Astrocyte (in vitro differentiated cells and primary cell): Measurements from ENCODE around the gene PAGR1. TPM values are rescaled to one million over a fixed set of nuclear protein-coding genes. Genes with fewer than 3 reads are reported as not detected.

Experiments
- DNase-seq: peaks from one replicate; pipeline ENCODE4 v3.0.0-alpha.2; 2010; ENCODE audit warnings: low read depth
- FAIRE-seq: peaks from 2 replicates; lab custom pipeline; 2011; peaks lifted over from hg19 to GRCh38; lab: Jason Lieb, UNC
- H2AFZ ChIP-seq: 2 replicates; pipeline ENCODE4 v1.6.0; 2012; ENCODE audit warnings: low read depth, low read length, inconsistent platforms
- H3K27ac ChIP-seq: 2 replicates; pipeline ENCODE4 v1.5.1; 2011; ENCODE audit warnings: low read depth, low read length, inconsistent platforms
- H3K27me3 ChIP-seq: 2 replicates; pipeline ENCODE4 v1.6.0; 2011; ENCODE audit warnings: low read length, inconsistent platforms; ENCODE audit not compliant: insufficient read depth
- H3K36me3 ChIP-seq: 2 replicates; pipeline ENCODE4 v1.5.1; 2011; ENCODE audit warnings: low read length, inconsistent platforms; ENCODE audit not compliant: insufficient read depth
- H3K4me1 ChIP-seq: 2 replicates; pipeline ENCODE4 v1.5.1; 2011; ENCODE audit warnings: low read length, inconsistent platforms; ENCODE audit not compliant: insufficient read depth
- H3K4me2 ChIP-seq: 2 replicates; pipeline ENCODE4 v1.6.0; 2012; ENCODE audit warnings: low read length, inconsistent platforms
- H3K4me3 ChIP-seq: 2 replicates; pipeline ENCODE4 v1.5.1; 2011; ENCODE audit warnings: low read depth, mild to moderate bottlenecking, low read length, inconsistent platforms; ENCODE audit not compliant: insufficient read depth
- H3K79me2 ChIP-seq: 2 replicates; pipeline ENCODE4 v1.6.0; 2012; ENCODE audit warnings: mild to moderate bottlenecking, low read length, inconsistent platforms; ENCODE audit not compliant: insufficient read depth
- H3K9ac ChIP-seq: 2 replicates; pipeline ENCODE4 v1.6.0; 2012; ENCODE audit warnings: mild to moderate bottlenecking, low read length, inconsistent platforms
- H3K9me3 ChIP-seq: 2 replicates; pipeline ENCODE4 v1.5.1; 2012; ENCODE audit warnings: low read depth, mild to moderate bottlenecking, low read length, inconsistent platforms; ENCODE audit not compliant: insufficient read depth
- H4K20me1 ChIP-seq: 2 replicates; pipeline ENCODE4 v1.6.0; 2012; ENCODE audit warnings: low read length, inconsistent platforms; ENCODE audit not compliant: insufficient read depth
- H3K27ac Mint-ChIP-seq: one replicate; pipeline ENCODE4 v1.8.0; 2021; ENCODE audit warnings: mild to moderate bottlenecking, mixed read lengths; ENCODE audit not compliant: unreplicated experiment
- H3K27me3 Mint-ChIP-seq: one replicate; pipeline ENCODE4 v1.8.0; 2021; ENCODE audit warnings: low read depth, mixed read lengths; ENCODE audit not compliant: unreplicated experiment
- H3K36me3 Mint-ChIP-seq: one replicate; pipeline ENCODE4 v1.8.0; 2021; ENCODE audit warnings: low read depth, mixed read lengths; ENCODE audit not compliant: unreplicated experiment
- H3K4me1 Mint-ChIP-seq: one replicate; pipeline ENCODE4 v1.8.0; 2021; ENCODE audit warnings: low read depth, mixed read lengths; ENCODE audit not compliant: unreplicated experiment
- H3K4me3 Mint-ChIP-seq: one replicate; pipeline ENCODE4 v1.8.0; 2021; ENCODE audit warnings: mild to moderate bottlenecking, moderate library complexity, mixed read lengths; ENCODE audit not compliant: unreplicated experiment
- H3K9me3 Mint-ChIP-seq: one replicate; pipeline ENCODE4 v1.8.0; 2021; ENCODE audit warnings: mild to moderate bottlenecking, mixed read lengths; ENCODE audit not compliant: unreplicated experiment
- CTCF ChIP-seq: IDR thresholded peaks from 2 replicates; pipeline ENCODE4 v1.5.1; 2011; ENCODE audit warnings: low read depth, mild to moderate bottlenecking, inconsistent platforms, low read length, moderate library complexity; ENCODE audit not compliant: insufficient read depth
- EZH2 ChIP-seq: IDR thresholded peaks from 2 replicates; pipeline ENCODE4 v1.6.1; 2012; ENCODE audit warnings: mild to moderate bottlenecking, low read length, inconsistent platforms; ENCODE audit not compliant: insufficient read depth
- total RNA-seq: library from RNA; stranded (reverse); gene quantifications from 2 replicates; pipeline ENCODE4 v1.2.1, GENCODE V29; 2021

PAGR1 gene
- total RNA-seq, 1 donor from 2014 or later = 20.8 TPM

GRCh38 chr16:29789775-29790182, 26.2 kb upstream of the PAGR1 start:
- peaks cover 7% of the 10 kb centered on the region for H3K4me1 Mint-ChIP-seq
- H3K27ac ChIP-seq = peak overlapping the region; percentile 41
- H3K27ac Mint-ChIP-seq = peak overlapping the region; percentile 87

GRCh38 chr16:29790183-29790948, 25.6 kb upstream of the PAGR1 start, which contains the start of gene KIF22:
KIF22 (plus strand) TSS chr16:29790751; CDS start chr16:29790760, 9 bp downstream.
- no peaks in the 10 kb centered on the region for H3K9me3 ChIP-seq
- H3K79me2 ChIP-seq = peaks cover 48% of the 10 kb centered on the region
- DNase-seq (peak; percentile 95), FAIRE-seq (no peak)
- H3K4me2 ChIP-seq = peak within 1 kb of the TSS; percentile 94
- peak within 1 kb of the TSS; percentile 87 for H3K27ac Mint-ChIP-seq
- peak within 1 kb of the TSS; percentile 91 for H3K4me3 ChIP-seq
- H3K4me3 Mint-ChIP-seq = peak within 1 kb of the TSS; percentile 98
- H3K27me3 ChIP-seq = no peaks in the 10 kb centered on the region
- H3K27me3 Mint-ChIP-seq = peaks cover 2% of the 10 kb centered on the region
- TF ChIP-seq EZH2 (no peak), CTCF (peak; percentile 60)
- peaks cover 5% of the 10 kb centered on the region for H4K20me1 ChIP-seq
- peaks cover 11% of the 10 kb centered on the region for H3K4me1 ChIP-seq
- H3K9ac ChIP-seq = peak within 1 kb of the TSS; percentile 85
- H3K4me1 Mint-ChIP-seq = peaks cover 7% of the 10 kb centered on the region
- H2AFZ ChIP-seq = peak within 1 kb of the TSS; percentile 98
- H3K9me3 Mint-ChIP-seq = no peaks in the 10 kb centered on the region
- no peaks in the 10 kb centered on the region for H3K36me3 Mint-ChIP-seq
- no peaks in the 10 kb centered on the region for H3K36me3 ChIP-seq
- H3K27ac ChIP-seq = peak within 1 kb of the TSS; percentile 59

More at GRCh38 chr16:29789775-29790182, 26.2 kb upstream of the PAGR1 start:
- H3K9me3 ChIP-seq = no peaks in the 10 kb centered on the region
- peak overlapping the region; percentile 82 for H3K9ac ChIP-seq
- peaks cover 42% of the 10 kb centered on the region for H3K79me2 ChIP-seq
- no peaks in the 10 kb centered on the region for H3K36me3 ChIP-seq
- peaks cover 11% of the 10 kb centered on the region for H3K4me1 ChIP-seq
- DNase-seq = no peak
- H3K27me3 ChIP-seq = no peaks in the 10 kb centered on the region
- TF ChIP-seq CTCF (no peak), EZH2 (no peak)
- H3K4me3 ChIP-seq = peak overlapping the region; percentile 60
- H3K36me3 Mint-ChIP-seq = no peaks in the 10 kb centered on the region
- H2AFZ ChIP-seq = peak overlapping the region; percentile 98
- H3K4me3 Mint-ChIP-seq = peak overlapping the region; percentile 98
- peaks cover 2% of the 10 kb centered on the region for H3K27me3 Mint-ChIP-seq
- peak overlapping the region; percentile 94 for H3K4me2 ChIP-seq
- FAIRE-seq = no peak
- H4K20me1 ChIP-seq = peaks cover 5% of the 10 kb centered on the region
- no peaks in the 10 kb centered on the region for H3K9me3 Mint-ChIP-seq
